ENCODE data around the gene ABLIM1. TPM values are rescaled to one million over a fixed set of nuclear protein-coding genes. Genes with fewer than 3 reads are reported as not detected.

Gene ABLIM1
- total and polyA plus RNA-seq, 2 experiments from 2014 or later, result 21.9 to 45.1 TPM

DNA sequence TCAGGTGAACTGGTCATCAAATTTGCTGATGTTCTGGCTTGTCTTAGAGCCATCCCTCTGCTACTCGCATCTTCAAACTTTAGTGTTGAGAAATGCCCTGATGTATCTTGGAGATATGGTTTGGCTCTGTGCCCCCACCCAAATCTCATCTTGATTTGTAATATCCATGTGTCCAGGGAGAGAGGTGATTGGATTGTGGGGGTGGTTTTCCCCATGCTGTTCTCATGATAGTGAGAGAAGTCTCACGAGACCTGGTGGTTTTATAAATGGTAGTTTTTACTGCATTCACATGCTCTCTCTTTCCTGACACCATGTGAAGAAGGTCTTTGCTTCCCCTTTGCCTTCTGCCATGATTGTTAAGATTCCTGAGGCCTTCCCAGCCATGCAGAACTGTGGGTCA is 179.8 kb downstream of the ABLIM1 start (continued):
- TF ChIP-seq, protein P1, sequence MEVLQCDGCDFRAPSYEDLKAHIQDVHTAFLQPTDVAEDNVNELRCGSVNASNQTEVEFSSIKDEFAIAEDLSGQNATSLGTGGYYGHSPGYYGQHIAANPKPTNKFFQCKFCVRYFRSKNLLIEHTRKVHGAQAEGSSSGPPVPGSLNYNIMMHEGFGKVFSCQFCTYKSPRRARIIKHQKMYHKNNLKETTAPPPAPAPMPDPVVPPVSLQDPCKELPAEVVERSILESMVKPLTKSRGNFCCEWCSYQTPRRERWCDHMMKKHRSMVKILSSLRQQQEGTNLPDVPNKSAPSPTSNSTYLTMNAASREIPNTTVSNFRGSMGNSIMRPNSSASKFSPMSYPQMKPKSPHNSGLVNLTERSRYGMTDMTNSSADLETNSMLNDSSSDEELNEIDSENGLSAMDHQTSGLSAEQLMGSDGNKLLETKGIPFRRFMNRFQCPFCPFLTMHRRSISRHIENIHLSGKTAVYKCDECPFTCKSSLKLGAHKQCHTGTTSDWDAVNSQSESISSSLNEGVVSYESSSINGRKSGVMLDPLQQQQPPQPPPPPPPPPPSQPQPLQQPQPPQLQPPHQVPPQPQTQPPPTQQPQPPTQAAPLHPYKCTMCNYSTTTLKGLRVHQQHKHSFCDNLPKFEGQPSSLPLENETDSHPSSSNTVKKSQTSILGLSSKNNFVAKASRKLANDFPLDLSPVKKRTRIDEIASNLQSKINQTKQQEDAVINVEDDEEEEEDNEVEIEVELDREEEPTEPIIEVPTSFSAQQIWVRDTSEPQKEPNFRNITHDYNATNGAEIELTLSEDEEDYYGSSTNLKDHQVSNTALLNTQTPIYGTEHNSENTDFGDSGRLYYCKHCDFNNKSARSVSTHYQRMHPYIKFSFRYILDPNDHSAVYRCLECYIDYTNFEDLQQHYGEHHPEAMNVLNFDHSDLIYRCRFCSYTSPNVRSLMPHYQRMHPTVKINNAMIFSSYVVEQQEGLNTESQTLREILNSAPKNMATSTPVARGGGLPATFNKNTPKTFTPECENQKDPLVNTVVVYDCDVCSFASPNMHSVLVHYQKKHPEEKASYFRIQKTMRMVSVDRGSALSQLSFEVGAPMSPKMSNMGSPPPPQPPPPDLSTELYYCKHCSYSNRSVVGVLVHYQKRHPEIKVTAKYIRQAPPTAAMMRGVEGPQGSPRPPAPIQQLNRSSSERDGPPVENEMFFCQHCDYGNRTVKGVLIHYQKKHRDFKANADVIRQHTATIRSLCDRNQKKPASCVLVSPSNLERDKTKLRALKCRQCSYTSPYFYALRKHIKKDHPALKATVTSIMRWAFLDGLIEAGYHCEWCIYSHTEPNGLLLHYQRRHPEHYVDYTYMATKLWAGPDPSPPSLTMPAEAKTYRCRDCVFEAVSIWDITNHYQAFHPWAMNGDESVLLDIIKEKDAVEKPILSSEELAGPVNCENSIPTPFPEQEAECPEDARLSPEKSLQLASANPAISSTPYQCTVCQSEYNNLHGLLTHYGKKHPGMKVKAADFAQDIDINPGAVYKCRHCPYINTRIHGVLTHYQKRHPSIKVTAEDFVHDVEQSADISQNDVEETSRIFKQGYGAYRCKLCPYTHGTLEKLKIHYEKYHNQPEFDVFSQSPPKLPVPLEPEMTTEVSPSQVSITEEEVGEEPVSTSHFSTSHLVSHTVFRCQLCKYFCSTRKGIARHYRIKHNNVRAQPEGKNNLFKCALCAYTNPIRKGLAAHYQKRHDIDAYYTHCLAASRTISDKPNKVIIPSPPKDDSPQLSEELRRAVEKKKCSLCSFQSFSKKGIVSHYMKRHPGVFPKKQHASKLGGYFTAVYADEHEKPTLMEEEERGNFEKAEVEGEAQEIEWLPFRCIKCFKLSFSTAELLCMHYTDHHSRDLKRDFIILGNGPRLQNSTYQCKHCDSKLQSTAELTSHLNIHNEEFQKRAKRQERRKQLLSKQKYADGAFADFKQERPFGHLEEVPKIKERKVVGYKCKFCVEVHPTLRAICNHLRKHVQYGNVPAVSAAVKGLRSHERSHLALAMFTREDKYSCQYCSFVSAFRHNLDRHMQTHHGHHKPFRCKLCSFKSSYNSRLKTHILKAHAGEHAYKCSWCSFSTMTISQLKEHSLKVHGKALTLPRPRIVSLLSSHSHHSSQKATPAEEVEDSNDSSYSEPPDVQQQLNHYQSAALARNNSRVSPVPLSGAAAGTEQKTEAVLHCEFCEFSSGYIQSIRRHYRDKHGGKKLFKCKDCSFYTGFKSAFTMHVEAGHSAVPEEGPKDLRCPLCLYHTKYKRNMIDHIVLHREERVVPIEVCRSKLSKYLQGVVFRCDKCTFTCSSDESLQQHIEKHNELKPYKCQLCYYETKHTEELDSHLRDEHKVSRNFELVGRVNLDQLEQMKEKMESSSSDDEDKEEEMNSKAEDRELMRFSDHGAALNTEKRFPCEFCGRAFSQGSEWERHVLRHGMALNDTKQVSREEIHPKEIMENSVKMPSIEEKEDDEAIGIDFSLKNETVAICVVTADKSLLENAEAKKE (CRISPR knock-in tag; IDR thresholded peaks at IDR 0.05), result no peak
- TF ChIP-seq POLR2AphosphoS5 (IDR thresholded peaks at IDR 0.05; ENCODE audit: low read depth), result no peak

DNA sequence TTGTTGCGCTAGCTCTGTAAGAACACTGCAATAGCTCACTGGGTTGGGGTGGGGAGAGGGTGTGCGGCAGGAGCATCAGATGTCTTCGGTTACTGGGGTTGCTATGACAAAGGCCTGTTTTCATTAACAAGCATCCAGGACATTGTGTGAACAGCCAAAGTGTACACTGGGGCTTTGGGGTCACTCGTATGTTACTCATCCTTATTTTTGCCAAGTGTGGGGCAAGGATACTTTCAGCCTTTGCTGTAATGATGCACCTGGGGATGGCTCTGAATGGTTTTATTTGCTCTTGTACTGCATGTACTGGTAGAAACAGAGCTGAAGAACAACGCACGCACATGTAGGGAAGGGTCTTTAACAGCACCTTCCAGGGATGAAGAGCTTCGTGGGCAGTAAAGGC is 180.8 kb downstream of the ABLIM1 start:
- H3K36me3 ChIP-seq (ENCODE audit: insufficient read depth), result no peaks in the 10 kb centered on the region
- no peaks in the 10 kb centered on the region for H4K20me1 ChIP-seq (replicated peaks; ENCODE audit: insufficient read depth)
- no peak overlapping the region for H3K27ac Mint-ChIP-seq
- no peak overlapping the region for H2AFZ ChIP-seq
- H3K27me3 ChIP-seq (ENCODE audit: insufficient read depth), result no peaks in the 10 kb centered on the region
- H3K79me2 ChIP-seq (replicated peaks; ENCODE audit: insufficient read depth), result no peaks in the 10 kb centered on the region
- peaks cover 21% of the 10 kb centered on the region for H3K4me1 Mint-ChIP-seq
- H3K4me1 ChIP-seq (ENCODE audit: insufficient read depth), result peaks cover 19% of the 10 kb centered on the region
- peaks cover 1% of the 10 kb centered on the region for H3K27me3 Mint-ChIP-seq (ENCODE audit: insufficient read depth, low read depth, poor library complexity)
- no peaks in the 10 kb centered on the region for H3K36me3 Mint-ChIP-seq (ENCODE audit: low read depth)
- no peaks in the 10 kb centered on the region for H3K9me2 ChIP-seq (ENCODE audit: insufficient read depth)
- no peak overlapping the region for H3K4me3 Mint-ChIP-seq
- H3K4me3 ChIP-seq, result no peak overlapping the region
- H3K9me3 Mint-ChIP-seq, result no peaks in the 10 kb centered on the region
- DNase-seq (ENCODE audit: low spot score) (no peak), ATAC-seq (no peak)
- H3K27ac ChIP-seq (ENCODE audit: low read depth), result no peak overlapping the region
- TF ChIP-seq CREB1 (CRISPR knock-in tag; IDR thresholded peaks at IDR 0.05; ENCODE audit: low read depth) (no peak), JUNB (IDR thresholded peaks at IDR 0.05; ENCODE audit: unreplicated experiment) (no peak), EZH2 (IDR thresholded peaks at IDR 0.05; ENCODE audit: low read depth, unreplicated experiment) (no peak), ZNF331 (CRISPR knock-in tag; IDR thresholded peaks at IDR 0.05; ENCODE audit: low read depth) (no peak), ZNF114 (CRISPR knock-in tag; IDR thresholded peaks at IDR 0.05) (no peak), POLR2AphosphoS5 (IDR thresholded peaks at IDR 0.05; ENCODE audit: low read depth) (no peak), NANOG (IDR thresholded peaks at IDR 0.05; ENCODE audit: borderline replicate concordance) (no peak), STAT1 (IDR thresholded peaks at IDR 0.05; ENCODE audit: unreplicated experiment) (no peak)
- TF ChIP-seq, protein P1 (CRISPR knock-in tag; IDR thresholded peaks at IDR 0.05), result no peak
- TF ChIP-seq, protein P2, sequence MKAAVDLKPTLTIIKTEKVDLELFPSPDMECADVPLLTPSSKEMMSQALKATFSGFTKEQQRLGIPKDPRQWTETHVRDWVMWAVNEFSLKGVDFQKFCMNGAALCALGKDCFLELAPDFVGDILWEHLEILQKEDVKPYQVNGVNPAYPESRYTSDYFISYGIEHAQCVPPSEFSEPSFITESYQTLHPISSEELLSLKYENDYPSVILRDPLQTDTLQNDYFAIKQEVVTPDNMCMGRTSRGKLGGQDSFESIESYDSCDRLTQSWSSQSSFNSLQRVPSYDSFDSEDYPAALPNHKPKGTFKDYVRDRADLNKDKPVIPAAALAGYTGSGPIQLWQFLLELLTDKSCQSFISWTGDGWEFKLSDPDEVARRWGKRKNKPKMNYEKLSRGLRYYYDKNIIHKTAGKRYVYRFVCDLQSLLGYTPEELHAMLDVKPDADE (IDR thresholded peaks at IDR 0.05), result no peak
- no peaks in the 10 kb centered on the region for H3F3A ChIP-seq (replicated peaks; ENCODE audit: low read depth)
- H3K4me2 ChIP-seq, result no peak overlapping the region
